Measurements from ENCODE around the gene FAR1. TPM values are rescaled to one million over a fixed set of nuclear protein-coding genes. Genes with fewer than 3 reads are reported as not detected.

The FAR1 gene
- total RNA-seq, 2 experiments from 2014 or later, result 50.3 to 51.6 TPM

- ChIA-PET CTCF (no interaction called here), POLR2A (no interaction called here)
These were observed 571 bp downstream of the FAR1 start for GRCh38 chr11:13668957-13669521.

GRCh38 chr11:13669544-13670488 is 1.3 kb downstream of the FAR1 start:
- CTCF ChIA-PET, result no interaction called here

GRCh38 chr11:13672576-13673210 is 4.2 kb downstream of the FAR1 start:
- CTCF ChIA-PET, result no interaction called here
- POLR2A ChIA-PET, result interaction anchor here (0.6 kb wide), 1 partner anchor 49 kb away, joined by 4 read pairs; no protein-coding TSS in a partner anchor

More at GRCh38 chr11:13669544-13670488, 1.3 kb downstream of the FAR1 start:
- POLR2A ChIA-PET, result no interaction called here

GRCh38 chr11:13674799-13675509 is 6.5 kb downstream of the FAR1 start:
- POLR2A ChIA-PET, result interaction anchor here (0.6 to 0.7 kb wide), 2 partner anchors 18 to 403 kb away, joined by 3 to 4 read pairs; no protein-coding TSS in a partner anchor
- CTCF ChIA-PET, result no interaction called here

GRCh38 chr11:13676576-13676975 is 8.1 kb downstream of the FAR1 start:
- ChIA-PET POLR2A (no interaction called here), CTCF (no interaction called here)

GRCh38 chr11:13679768-13680167 is 11.3 kb downstream of the FAR1 start:
- ChIA-PET POLR2A (no interaction called here), CTCF (no interaction called here)

GRCh38 chr11:13680501-13681264 is 12.2 kb downstream of the FAR1 start:
- ChIA-PET POLR2A (no interaction called here), CTCF (no interaction called here)

- ChIA-PET POLR2A (no interaction called here), CTCF (no interaction called here)
These were observed 13.0 kb downstream of the FAR1 start for GRCh38 chr11:13681446-13681845.

- POLR2A ChIA-PET, result no interaction called here
- CTCF ChIA-PET, result no interaction called here
These were observed 13.7 kb downstream of the FAR1 start for GRCh38 chr11:13682212-13682611.

GRCh38 chr11:13685461-13686108 is 17.1 kb downstream of the FAR1 start:
- CTCF ChIA-PET, result no interaction called here
- POLR2A ChIA-PET, result no interaction called here

GRCh38 chr11:13686776-13687175 is 18.3 kb downstream of the FAR1 start:
- ChIA-PET CTCF (no interaction called here), POLR2A (no interaction called here)

GRCh38 chr11:13687271-13687670 is 18.8 kb downstream of the FAR1 start:
- ChIA-PET POLR2A (no interaction called here), CTCF (no interaction called here)

GRCh38 chr11:13691286-13691899 is 22.9 kb downstream of the FAR1 start:
- POLR2A ChIA-PET, result no interaction called here

GRCh38 chr11:13692172-13692571 is 23.7 kb downstream of the FAR1 start:
- CTCF ChIA-PET, result no interaction called here
- POLR2A ChIA-PET, result no interaction called here

More at GRCh38 chr11:13691286-13691899, 22.9 kb downstream of the FAR1 start:
- CTCF ChIA-PET, result no interaction called here

- ChIA-PET CTCF (no interaction called here), POLR2A (no interaction called here)
These were observed 25.6 kb downstream of the FAR1 start for GRCh38 chr11:13694115-13694514.

- CTCF ChIA-PET, result no interaction called here
These were observed 27.4 kb downstream of the FAR1 start for GRCh38 chr11:13695886-13696285.

GRCh38 chr11:13697710-13698109 is 29.2 kb downstream of the FAR1 start:
- ChIA-PET POLR2A (no interaction called here), CTCF (no interaction called here)

More at GRCh38 chr11:13695886-13696285, 27.4 kb downstream of the FAR1 start:
- POLR2A ChIA-PET, result no interaction called here

GRCh38 chr11:13698132-13698531 is 29.7 kb downstream of the FAR1 start:
- POLR2A ChIA-PET, result no interaction called here
- CTCF ChIA-PET, result no interaction called here

- CTCF ChIA-PET, result no interaction called here
- POLR2A ChIA-PET, result no interaction called here
These were observed 30.6 kb downstream of the FAR1 start for GRCh38 chr11:13699041-13699440.
